ENCODE results near the gene FLT1. TPM values are rescaled to one million over a fixed set of nuclear protein-coding genes. Genes with fewer than 3 reads are reported as not detected.

Gene FLT1
- total and polyA plus RNA-seq, 2 donors (not counting 1 experiment from before 2014, with no cell fraction given), result 1.3 to 2.5 TPM

DNA sequence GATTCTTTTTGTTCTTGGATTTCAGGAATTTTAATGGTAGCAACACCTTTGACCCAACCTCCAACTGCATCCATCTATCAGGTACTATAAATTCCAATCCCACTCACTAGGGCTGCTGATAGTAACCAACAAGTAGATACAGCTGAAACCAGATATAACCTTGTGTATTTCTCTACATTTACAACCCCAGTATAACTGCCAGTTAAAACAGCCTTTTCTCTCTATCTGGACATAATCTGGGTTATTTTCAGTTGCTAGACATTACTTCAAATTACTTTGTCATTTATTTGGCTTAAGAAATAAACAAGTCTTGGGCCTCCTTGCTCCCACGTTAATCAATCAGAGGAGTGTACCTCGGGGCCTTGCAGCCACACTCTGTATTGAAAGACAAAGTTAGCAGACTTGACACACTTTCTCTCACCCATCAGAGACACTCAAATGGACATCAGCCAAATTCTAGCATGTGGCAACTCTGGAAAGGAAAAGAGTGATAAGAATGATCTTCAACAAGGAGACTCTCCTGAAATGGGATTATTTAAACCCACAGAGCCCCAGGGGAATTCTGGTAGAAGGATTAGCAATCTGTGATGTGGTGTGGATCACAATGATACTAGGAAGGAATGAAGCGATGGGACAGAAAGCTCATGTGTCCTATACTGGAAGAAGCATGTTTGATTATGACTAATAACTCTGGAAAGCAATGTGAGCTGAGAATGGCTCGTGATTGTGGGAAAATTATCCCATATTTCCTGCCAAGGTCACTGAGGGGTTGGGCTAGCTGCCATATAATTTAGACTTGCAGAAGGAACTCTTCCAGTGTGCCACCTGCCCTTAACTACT, 157.5 kb downstream of the FLT1 start:
- DNase-seq (ENCODE audit: low read depth in 2 of 2), result peak; percentile 74 to 79
- Histone ChIP-seq H3K4me3 (replicated peaks in 1 of 4; ENCODE audit: control extremely low read depth in 1 of 4, insufficient read depth in 1 of 4, low read depth in 3 of 4, low read length in 4 of 4) (no peak overlapping the region), H3K27ac (ENCODE audit: insufficient read depth, low read length) (no peak overlapping the region), H3K4me1 (ENCODE audit: control insufficient read depth, extremely low read depth, insufficient read depth, low read length) (peaks cover 9% of the 10 kb centered on the region), H3K79me2 (ENCODE audit: control insufficient read depth, insufficient read depth, low read length) (no peaks in the 10 kb centered on the region), H2AFZ (ENCODE audit: low read length) (no peak overlapping the region), H3K27me3 (ENCODE audit: control insufficient read depth, insufficient read depth, low read length) (no peaks in the 10 kb centered on the region), H3K9ac (ENCODE audit: insufficient read depth, low read length) (no peak overlapping the region), H3K36me3 (ENCODE audit: control insufficient read depth, insufficient read depth, low read length) (no peaks in the 10 kb centered on the region), H3K4me2 (ENCODE audit: extremely low read depth, insufficient read depth, low read length) (no peak overlapping the region), H4K20me1 (ENCODE audit: control insufficient read depth, extremely low read depth, insufficient read depth, low read length) (no peaks in the 10 kb centered on the region), H3K9me3 (ENCODE audit: control insufficient read depth, insufficient read depth, low read depth, low read length) (no peaks in the 10 kb centered on the region)
- TF ChIP-seq, protein P1, sequence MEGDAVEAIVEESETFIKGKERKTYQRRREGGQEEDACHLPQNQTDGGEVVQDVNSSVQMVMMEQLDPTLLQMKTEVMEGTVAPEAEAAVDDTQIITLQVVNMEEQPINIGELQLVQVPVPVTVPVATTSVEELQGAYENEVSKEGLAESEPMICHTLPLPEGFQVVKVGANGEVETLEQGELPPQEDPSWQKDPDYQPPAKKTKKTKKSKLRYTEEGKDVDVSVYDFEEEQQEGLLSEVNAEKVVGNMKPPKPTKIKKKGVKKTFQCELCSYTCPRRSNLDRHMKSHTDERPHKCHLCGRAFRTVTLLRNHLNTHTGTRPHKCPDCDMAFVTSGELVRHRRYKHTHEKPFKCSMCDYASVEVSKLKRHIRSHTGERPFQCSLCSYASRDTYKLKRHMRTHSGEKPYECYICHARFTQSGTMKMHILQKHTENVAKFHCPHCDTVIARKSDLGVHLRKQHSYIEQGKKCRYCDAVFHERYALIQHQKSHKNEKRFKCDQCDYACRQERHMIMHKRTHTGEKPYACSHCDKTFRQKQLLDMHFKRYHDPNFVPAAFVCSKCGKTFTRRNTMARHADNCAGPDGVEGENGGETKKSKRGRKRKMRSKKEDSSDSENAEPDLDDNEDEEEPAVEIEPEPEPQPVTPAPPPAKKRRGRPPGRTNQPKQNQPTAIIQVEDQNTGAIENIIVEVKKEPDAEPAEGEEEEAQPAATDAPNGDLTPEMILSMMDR (conservative IDR thresholded peaks at IDR 0.05 in 1 of 2, IDR thresholded peaks at IDR 0.05 in 1 of 2; ENCODE audit: low read depth in 1 of 2, low read length in 2 of 2), result no peak
- TF ChIP-seq EZH2 (IDR thresholded peaks at IDR 0.05; ENCODE audit: low read length, missing control alignments), result no peak

DNA sequence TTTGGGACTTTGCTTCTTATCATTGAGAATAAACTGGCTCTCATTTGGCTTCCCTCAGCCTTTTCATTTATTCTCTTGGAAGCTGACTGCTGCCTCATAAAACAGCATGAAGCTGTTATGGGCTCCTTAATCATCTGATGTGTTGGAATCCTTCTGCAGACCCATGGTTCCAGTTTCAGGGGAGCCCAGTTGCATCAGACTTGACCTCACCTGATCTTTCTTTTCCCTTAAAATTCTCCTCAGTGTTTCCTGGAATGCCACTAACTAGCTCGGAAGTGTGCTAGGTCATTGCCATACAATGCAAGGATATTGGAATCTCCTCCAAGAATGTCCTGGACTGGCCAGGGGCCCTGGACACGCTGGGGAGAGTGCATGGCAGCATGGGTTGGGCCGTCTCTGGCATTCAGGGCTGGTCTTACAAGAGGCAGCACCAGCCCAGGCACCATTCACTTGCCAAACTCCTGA, 158.7 kb downstream of the FLT1 start:
- H3K4me2 ChIP-seq (ENCODE audit: extremely low read depth, insufficient read depth, low read length), result no peak overlapping the region
- H3K79me2 ChIP-seq (ENCODE audit: control insufficient read depth, insufficient read depth, low read length), result no peaks in the 10 kb centered on the region
- peaks cover 9% of the 10 kb centered on the region for H3K4me1 ChIP-seq (ENCODE audit: control insufficient read depth, extremely low read depth, insufficient read depth, low read length)
- no peak overlapping the region for H3K27ac ChIP-seq (ENCODE audit: insufficient read depth, low read length)
- H3K36me3 ChIP-seq (ENCODE audit: control insufficient read depth, insufficient read depth, low read length), result no peaks in the 10 kb centered on the region
- H2AFZ ChIP-seq (ENCODE audit: low read length), result no peak overlapping the region
- no peaks in the 10 kb centered on the region for H4K20me1 ChIP-seq (ENCODE audit: control insufficient read depth, extremely low read depth, insufficient read depth, low read length)
- H3K9me3 ChIP-seq (ENCODE audit: control insufficient read depth, insufficient read depth, low read depth, low read length), result no peaks in the 10 kb centered on the region
- peak in 1 of 2 donors; percentile 18 for DNase-seq (ENCODE audit: low read depth in 2 of 2)
- H3K27me3 ChIP-seq (ENCODE audit: control insufficient read depth, insufficient read depth, low read length), result no peaks in the 10 kb centered on the region
- no peak for TF ChIP-seq EZH2 (IDR thresholded peaks at IDR 0.05; ENCODE audit: low read length, missing control alignments)
- TF ChIP-seq, protein P1 (conservative IDR thresholded peaks at IDR 0.05 in 1 of 2, IDR thresholded peaks at IDR 0.05 in 1 of 2; ENCODE audit: low read depth in 1 of 2, low read length in 2 of 2), result no peak
- no peak overlapping the region for H3K4me3 ChIP-seq (replicated peaks in 1 of 4; ENCODE audit: control extremely low read depth in 1 of 4, insufficient read depth in 1 of 4, low read depth in 3 of 4, low read length in 4 of 4)
- H3K9ac ChIP-seq (ENCODE audit: insufficient read depth, low read length), result no peak overlapping the region

DNA sequence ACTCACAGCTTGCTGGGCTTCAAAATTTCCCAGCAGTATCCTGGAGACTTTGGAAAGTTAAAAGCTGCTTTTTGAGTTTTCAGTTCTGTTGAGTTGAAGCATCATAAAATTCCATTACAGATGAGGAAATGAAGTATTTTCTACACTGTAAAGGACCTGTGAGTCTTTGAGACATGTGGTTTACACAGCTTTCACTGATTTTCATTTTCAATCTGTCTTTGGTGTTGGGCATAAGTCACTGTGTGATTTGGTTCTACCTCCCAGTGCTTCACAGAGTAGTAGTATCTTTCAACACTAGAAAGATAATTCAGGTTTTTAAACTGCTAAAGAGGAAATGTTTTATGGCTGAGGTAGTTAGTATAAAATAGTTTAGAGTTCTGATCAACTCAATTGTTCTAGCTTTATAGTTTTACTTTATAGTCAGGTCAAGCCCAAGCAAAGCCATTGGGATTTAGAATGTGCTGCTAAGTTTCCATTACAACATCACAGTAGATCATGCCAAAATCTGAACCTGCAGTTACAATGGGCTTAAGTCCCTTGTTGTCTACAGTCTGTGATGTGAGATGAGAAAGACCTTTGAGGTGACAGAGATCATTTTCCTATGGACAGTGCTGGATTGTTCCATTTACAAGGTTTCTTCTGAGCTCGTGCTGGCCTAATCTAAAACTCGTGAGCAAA, 161.6 kb downstream of the FLT1 start:
- Histone ChIP-seq H3K79me2 (ENCODE audit: control insufficient read depth, insufficient read depth, low read length) (no peaks in the 10 kb centered on the region), H3K4me2 (ENCODE audit: extremely low read depth, insufficient read depth, low read length) (no peak overlapping the region), H3K4me1 (ENCODE audit: control insufficient read depth, extremely low read depth, insufficient read depth, low read length) (peaks cover 12% of the 10 kb centered on the region), H3K36me3 (ENCODE audit: control insufficient read depth, insufficient read depth, low read length) (no peaks in the 10 kb centered on the region), H3K9ac (ENCODE audit: insufficient read depth, low read length) (no peak overlapping the region), H3K9me3 (ENCODE audit: control insufficient read depth, insufficient read depth, low read depth, low read length) (no peaks in the 10 kb centered on the region), H3K27ac (ENCODE audit: insufficient read depth, low read length) (no peak overlapping the region), H3K4me3 (replicated peaks in 1 of 4; ENCODE audit: control extremely low read depth in 1 of 4, insufficient read depth in 1 of 4, low read depth in 3 of 4, low read length in 4 of 4) (no peak overlapping the region), H2AFZ (ENCODE audit: low read length) (no peak overlapping the region), H4K20me1 (ENCODE audit: control insufficient read depth, extremely low read depth, insufficient read depth, low read length) (no peaks in the 10 kb centered on the region), H3K27me3 (ENCODE audit: control insufficient read depth, insufficient read depth, low read length) (no peaks in the 10 kb centered on the region)
- TF ChIP-seq, protein P1 (conservative IDR thresholded peaks at IDR 0.05 in 1 of 2, IDR thresholded peaks at IDR 0.05 in 1 of 2; ENCODE audit: low read depth in 1 of 2, low read length in 2 of 2), result no peak
- no peak for TF ChIP-seq EZH2 (IDR thresholded peaks at IDR 0.05; ENCODE audit: low read length, missing control alignments)
- no peak for DNase-seq (ENCODE audit: low read depth in 2 of 2)

Measured in fibroblast of lung (primary cell).